HG02970 (cell line): ENCODE data around the gene TMEM248.
"Not testable (repeated sequence)": the region's sequence is repeated elsewhere in the genome, so short reads cannot be mapped to it uniquely, and the experiment has no call there.

Experiments used
- ATAC-seq: cut with Tn5 transposase; IDR thresholded peaks from one replicate; pipeline ENCODE4 v1.9.1; 2021; ENCODE audit warnings: mild to moderate bottlenecking, moderate library complexity, moderate number of reproducible peaks; ENCODE audit not compliant: unreplicated experiment, low FRiP score

The TMEM248 gene

DNA sequence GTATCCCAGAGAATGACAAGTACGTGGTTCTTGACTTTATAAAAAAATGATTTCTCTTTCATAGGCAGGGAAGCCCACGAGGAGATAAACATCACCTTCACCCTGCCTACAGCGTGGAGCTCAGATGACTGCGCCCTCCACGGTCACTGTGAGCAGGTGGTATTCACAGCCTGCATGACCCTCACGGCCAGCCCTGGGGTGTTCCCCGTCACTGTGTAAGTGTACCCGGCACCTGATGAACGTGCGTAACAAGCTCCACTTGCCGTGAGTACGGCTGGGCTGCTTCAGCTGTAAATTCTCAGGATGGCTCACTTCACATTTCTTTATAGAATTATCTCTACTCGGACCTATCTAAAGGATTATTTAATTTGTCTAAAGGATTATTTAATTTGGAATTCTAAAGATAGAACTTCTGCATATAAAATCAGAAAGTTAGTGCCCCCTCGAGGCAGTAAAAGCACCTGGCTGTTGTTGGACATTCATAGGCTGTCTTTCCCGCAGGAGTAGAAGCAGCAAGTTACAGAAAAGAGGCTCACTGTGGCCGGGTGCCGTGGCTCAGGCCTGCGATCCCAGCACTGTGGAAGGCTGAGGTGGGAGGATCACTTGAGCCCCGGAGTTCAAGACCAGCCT is 27.6 kb downstream of the TMEM248 start:
- ATAC-seq = no peak

DNA sequence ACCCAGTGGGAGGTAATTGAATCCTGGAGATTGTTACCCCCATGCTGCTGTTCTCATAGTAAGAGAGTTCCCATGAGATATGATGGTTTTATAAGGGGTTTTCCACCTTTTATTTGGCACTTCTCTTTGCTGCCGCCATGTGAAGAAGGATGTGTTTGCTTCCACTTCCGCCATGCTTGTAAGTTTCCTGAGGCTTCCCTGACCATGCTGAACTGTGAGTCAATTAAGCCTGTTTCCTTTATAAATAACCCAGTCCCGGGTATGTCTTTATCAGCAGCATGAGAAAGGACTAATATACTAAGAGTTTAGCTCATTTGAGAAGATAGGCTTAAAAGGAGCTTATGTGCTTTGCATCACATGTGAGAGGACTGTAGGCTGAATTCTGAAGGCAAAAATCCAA is 29.3 kb downstream of the TMEM248 start:
- ATAC-seq = no peak

DNA sequence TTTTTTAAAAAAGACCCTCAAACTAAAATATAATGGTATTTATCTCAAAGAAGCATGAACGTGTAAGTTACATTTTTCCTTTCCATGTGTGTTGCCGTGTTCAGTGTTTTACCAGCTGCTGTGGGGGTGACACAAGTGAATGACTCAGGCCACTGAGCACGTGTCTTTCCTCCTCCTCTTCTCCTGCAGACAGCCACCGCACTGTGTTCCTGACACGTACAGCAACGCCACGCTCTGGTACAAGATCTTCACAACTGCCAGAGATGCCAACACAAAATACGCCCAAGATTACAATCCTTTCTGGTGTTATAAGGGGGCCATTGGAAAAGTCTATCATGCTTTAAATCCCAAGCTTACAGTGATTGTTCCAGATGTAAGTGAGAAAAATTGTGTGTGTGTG is 29.7 kb downstream of the TMEM248 start:
- no peak for ATAC-seq

DNA sequence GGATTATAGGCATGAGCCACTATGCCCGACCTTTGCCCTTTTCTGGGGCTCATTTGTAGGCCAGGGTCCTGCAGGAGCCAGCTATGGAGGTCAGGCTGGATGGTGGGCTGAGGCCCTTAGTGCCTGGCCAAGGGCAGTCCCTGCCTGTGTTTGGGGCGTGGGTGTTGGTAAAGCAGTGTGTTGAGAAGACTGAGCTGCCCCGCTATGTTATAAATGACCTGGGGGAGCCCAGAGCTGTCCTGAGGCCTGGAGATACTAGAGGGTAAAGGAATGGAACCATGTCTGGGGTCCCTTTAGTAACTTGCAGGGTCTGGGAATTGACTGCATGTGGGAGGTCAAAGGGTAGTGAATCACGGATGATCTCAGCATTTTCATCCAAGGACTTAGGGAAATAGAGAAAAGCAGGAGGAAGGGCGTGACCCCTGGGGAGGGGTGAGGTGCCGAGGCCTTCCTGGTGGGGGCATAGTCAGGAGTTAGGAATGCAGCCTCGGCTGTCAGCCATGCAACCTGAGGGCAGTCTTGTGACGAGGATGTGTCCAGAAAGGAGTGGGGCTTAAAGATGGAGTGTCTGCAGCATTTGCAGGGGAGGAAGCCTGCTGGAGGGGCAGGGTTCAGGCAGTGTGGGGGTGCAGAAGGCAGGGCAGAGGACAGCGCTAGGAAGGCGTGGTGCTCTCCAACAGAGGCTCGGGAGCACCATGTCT is 31.5 kb downstream of the TMEM248 start:
- no peak for ATAC-seq

DNA sequence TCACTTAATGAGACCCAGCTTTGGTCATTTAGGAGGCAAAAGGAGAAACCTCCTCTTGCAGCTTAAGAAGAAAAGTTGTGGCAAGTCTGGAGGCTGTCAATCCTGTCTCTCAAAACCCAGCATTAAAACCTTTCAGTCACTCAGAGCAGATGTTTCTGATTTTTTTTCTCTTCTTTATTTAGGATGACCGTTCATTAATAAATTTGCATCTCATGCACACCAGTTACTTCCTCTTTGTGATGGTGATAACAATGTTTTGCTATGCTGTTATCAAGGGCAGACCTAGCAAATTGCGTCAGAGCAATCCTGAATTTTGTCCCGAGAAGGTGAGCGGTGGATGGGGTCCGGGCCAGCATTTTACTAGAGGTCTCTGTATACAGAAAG is 32.0 kb downstream of the TMEM248 start:
- no peak for ATAC-seq

DNA sequence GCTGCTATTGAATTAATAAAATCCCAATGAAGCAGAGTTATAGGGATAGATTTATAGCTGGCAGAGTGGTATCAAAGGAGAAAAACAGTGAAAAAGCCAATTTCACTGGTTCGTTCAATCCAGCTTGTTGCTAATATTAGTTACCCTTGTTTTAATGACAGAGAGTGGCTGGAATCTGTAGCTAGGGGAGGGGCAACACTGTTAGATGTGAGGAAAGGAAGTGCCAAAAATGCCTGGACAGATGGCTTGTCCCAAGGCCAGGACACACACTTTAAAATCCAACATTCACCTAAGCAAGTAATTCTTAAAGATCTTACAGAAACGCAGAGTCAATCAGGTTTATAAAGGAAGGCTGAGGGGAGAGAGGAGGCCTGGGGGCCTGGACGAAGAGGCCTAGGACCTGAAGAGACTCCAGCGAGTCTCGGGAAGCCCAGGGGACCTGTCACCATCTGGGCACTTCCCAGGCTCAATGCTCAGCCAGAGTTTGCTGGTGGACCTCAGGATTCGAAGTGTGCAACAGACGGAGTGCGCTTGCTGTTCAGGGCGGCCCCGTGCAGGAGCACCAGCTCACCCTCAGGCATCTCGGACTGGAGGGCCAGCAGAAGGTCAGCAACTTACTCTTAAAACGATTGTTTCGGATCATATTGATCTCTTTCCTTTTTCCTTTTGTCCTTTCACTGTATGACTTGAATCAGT is 36.7 kb downstream of the TMEM248 start:
- no peak for ATAC-seq

DNA sequence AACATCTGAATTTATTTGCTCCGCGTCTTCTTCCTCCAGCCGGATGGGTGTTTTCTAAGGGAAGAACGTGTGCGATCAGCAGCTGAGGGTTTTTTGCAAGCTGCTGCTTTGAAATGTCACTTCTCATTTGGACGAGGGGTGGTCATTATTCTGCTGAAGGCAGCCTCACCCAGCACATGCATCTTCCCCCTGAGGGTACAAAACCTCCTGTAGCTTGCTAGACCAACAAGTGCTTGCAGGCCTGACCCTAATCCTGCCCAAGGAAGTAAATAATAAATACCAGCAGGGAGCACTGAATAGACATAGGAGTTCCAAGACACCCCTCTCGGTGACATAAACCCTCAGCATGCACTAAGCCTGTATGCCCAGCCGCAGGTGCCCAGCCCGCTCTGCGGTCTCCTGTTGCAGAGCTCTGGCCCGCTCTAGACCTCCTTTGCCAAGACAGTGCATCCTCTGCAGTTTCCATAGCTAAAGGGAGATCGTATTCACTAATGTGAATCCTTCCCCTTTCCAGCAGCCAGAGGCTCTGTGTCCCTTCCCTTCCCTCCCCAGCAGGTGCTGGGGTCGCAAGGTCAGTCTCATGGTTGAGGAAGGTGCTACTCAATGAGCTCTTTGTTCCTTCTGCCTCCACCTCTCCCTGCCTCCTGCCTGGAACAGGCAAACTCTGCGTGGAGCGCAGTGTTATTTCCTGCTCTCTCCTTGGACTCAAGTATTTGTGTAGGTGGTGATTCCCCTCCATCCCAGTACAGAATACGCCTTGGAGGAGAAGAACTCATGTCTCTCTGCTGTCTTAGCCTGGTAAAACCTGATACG is 37.7 kb downstream of the TMEM248 start:
- ATAC-seq = no peak

DNA sequence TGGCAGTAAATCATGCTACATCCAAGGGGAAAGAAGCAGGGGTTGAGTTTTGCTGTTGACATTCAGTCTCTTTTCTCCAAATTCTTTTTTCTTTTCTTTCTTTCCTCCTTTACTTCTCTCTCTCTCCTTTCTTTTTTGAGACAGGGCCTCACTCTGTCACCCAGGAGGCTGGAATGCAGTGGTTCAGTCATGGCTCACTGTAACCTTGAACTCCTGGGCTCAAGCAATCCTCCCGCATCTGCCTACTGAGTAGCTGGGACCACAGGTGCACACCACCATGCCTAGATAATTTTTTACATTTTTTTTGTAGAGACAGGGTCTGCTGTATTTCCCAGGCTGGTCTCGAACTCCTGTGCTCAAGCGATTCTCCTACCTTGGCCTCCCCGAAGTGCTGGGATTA is 39.2 kb downstream of the TMEM248 start:
- no peak for ATAC-seq

DNA sequence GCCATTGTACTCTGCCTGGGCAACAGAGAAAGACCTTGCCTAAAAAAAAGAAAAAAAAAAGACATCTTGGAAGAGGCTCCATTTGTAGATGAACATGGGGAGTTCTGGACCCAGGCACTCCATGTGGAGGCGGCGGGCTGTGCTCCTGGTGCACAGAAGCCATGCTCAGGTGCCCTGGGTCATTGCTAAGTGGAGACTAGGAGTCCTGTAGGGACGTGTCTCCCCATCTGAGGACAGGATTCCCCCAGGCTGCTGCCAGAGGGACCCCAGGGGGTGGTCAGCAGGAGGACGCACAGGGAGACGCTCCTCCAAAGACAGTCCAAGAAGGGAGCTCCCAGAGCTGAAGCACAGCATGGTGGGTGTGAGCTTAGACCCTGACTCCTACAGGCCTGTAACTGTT is 40.1 kb downstream of the TMEM248 start:
- no peak for ATAC-seq

DNA sequence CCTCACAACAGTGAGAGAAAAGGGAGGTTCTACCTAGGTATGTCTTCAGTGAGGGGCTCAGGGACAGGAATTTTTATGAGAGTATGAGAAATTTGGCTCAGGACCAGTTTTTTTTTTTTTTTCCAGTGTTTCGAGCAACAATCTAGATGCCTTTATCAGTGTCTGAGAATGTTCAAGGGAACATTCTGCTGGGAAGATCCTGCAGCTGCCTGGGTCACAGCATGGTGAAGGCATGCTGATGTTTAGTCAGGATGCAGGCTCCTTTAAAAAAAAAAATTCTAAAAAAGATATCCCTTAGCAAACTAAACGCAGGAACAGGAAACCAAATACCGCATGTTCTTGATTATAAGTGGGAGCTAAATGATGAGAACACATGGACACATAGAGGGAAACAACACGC is 43.4 kb downstream of the TMEM248 start:
- no peak for ATAC-seq

DNA sequence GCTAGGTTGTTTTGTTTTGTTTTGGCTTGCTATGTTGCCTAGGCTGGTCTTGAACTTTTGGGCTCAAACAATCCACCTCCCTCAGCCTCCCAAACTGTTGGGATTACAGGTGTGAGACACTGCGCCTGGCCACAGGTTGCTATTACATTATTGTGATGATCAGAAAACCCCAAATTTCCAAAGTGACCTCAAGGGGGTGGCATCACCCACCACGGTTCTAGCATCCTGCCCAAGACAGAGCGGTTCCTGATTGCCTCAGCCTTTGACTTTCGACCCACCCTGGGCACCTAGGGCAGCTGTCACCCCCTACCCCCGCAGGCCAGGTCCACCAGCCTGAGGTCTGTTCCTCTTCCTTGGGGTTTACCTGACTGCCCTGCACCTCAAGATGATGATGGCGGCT is 46.0 kb downstream of the TMEM248 start:
- ATAC-seq = no peak

DNA sequence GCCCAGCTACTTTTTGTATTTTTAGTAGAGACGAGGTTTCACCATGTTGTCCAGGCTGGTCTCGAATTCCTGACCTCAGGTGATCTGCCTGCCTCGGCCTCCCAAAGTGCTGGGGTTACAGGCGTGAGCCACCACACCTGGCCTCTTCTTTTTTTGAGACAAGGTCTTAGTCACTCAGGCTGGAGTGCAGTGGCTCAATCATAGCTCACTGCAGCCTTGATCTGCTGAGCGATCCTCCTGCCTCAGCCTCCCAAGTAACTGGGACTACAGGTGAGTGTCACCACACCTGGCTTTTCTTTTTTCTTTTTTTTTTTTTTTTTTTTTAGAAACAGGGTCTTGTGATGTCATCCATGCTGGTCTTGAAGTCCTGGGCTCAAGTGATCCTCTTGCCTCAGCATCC is 48.0 kb downstream of the TMEM248 start:
- not testable (repeated sequence) for ATAC-seq

DNA sequence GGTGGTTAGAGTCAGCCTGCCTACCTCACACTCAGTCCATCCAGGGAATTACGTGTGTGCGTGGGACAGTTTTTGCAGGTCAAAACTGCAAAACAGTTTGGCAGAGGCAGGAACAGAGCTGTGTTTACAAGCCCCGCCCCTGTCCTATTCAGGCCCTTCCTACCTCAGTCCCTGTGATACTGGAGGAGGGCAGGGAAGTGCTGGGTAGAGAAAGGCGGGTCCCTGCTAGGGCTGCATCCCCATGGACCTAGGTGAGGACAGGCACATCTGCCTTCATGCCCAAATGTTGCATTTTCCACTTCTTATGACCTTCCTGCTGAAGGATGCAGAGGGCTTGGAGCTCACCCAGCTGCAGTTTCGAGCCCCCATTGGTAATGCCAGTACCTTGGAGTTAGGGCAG is 49.3 kb downstream of the TMEM248 start:
- no peak for ATAC-seq

DNA sequence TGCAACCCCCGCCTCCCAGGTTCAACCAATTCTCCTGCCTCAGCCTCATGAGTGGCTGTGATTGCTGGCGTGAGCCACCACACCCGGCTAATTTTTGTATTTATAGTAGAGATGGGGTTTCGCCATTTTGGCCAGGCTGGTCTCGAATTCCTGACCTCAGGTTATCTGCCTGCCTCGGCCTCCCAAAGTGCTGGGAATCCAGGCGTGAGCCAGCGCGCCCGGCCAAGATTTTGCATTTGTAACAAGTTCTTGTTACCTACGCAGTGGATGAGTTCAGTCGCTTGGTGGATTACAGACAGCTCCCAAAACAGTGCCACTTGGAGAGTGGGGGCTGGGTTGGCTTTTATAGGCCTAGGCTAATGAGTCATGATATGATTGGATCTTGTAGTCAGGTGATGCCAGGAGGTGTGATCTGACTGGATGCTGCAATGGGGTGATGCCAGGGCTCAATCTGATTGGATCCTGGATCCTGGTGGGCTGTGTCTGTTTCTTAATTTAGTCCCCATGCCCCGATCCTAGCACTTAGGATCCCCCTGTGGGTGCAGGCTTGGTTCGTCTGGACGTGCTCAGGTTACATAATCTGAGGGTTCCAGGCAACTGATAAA is 54.1 kb downstream of the TMEM248 start:
- no peak for ATAC-seq

DNA sequence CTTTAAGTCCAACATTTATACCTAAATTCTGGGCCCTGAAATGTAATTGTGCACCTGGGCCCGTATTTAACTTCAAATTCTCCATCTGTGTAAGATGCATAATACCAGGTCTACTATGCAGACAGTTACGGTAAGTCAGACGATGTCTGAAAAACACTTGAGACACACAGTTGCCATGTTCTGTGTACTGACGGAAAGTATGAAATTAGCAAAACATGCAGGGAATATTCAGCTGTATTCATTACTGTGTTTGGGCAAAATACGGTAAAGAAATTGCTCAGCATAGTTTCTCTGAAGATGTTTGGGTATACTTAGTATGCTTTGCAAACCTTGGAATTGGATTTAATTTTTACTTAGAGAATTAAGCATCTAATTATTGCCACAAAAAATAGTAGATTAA is 57.3 kb downstream of the TMEM248 start:
- ATAC-seq = not testable (repeated sequence)

DNA sequence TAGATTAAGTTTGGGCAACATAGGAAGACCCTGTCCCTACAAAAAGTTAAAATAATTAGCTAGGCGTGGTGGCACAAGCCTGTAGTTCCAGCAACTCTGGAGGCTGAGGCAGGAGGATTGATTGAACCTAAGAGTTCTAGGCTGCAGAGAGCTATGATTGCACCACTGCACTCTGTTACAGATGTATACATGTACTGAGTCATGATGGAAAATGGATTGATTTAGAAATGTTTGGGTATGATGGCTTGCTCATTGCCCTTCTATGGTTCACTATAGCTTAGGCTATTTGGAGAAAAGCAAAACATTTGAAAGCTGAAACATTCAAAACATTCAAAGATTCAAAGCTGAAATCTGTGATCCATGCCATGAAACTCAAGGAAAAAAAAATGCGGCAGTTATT is 58.0 kb downstream of the TMEM248 start:
- ATAC-seq = not testable (repeated sequence)

DNA sequence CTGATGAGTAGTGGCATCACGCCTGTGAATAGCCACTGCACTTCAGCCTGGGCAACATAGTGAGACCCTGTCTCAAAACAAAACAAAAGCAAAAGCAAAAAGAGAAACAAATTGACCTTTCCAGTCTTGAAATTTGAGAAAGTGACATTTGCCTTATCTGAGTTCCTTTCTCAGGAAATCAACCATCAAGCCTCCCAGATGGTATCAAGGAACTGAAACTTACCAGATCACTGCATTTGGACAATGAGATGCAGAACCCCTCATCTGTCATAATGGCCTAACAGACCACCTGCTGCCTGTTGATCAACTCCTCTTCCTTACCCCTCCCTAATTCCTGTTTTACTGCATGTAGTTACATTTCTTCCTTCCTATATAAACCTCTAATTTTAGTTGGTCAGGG is 59.3 kb downstream of the TMEM248 start:
- not testable (repeated sequence) for ATAC-seq

DNA sequence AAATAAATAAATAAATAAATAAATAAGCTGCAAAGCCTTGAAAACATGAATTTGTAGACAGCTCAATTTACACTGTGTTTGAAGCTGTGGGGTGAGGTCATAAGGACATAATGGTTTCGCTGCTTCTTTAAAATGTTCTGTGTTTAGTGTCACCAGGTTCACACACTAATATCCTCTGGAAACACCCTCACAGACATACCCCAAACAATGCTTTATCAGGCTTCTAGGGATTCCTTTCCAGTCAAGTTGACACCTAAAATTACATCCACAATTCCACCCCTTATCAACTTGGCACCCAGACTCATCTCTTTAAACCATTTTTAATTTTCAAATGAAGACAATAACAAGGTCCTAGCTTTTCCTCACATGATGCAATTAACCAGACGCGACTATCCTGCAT is 68.5 kb downstream of the TMEM248 start:
- not testable (repeated sequence) for ATAC-seq

DNA sequence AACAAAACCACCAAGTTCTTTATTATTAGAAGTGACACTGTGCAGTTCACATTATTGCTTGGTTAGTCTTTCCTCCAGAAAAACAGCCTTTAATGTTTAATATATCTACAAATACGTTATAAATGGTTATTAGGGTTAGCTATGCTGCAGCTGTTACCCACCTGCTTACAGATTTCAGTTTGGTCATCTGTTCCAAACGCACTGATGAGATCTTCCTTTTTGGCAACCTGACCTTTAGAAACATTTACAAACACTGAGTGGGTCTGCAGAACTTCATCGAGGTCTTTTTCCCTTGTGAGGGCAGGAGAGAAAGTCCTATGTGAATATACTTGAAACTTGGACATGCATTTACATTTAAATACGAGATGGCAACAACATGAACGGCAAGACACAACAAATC is 73.0 kb downstream of the TMEM248 start:
- not testable (repeated sequence) for ATAC-seq

DNA sequence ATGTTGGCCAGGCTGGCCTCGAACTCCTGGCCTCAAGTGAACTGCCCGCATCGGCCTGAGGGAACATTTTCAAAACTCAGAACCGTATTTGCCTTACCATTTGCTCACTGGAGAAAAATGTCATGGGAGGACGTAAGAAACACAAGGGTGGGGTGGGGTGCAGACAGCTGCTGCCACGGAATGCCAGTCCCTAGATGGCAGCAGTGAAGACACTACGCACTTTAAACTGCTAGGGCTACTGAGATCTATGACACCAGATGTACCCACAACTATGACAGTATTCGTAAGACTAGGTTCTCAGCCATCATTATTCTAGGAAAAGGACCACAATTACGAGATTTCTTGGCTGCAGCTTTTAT is 73.6 kb downstream of the TMEM248 start:
- not testable (repeated sequence) for ATAC-seq
